NCI-H2227 treated with DMSO at 0.1 percent for 48 hours (cell line): ENCODE data around the gene IL17RB.

Experiments used
- DNase-seq: peaks from one replicate; lab custom pipeline; 2025; lab: John Stamatoyannopoulos, UW

The IL17RB gene

DNA sequence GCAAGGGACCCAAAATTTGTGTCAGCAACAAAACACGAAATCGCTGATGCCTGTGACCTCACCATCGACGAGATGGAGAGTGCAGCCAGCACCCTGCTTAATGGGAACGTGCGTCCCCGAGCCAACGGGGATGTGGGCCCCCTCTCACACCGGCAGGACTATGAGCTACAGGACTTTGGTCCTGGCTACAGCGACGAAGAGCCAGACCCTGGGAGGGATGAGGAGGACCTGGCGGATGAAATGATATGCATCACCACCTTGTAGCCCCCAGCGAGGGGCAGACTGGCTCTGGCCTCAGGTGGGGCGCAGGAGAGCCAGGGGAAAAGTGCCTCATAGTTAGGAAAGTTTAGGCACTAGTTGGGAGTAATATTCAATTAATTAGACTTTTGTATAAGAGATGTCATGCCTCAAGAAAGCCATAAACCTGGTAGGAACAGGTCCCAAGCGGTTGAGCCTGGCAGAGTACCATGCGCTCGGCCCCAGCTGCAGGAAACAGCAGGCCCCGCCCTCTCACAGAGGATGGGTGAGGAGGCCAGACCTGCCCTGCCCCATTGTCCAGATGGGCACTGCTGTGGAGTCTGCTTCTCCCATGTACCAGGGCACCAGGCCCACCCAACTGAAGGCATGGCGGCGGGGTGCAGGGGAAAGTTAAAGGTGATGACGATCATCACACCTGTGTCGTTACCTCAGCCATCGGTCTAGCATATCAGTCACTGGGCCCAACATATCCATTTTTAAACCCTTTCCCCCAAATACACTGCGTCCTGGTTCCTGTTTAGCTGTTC is 35.0 kb upstream of the IL17RB start:
- no peak for DNase-seq

- DNase-seq, result no peak
Observed at GRCh38 chr3:53812434-53812833, 33.9 kb upstream of the IL17RB start.

GRCh38 chr3:53813229-53813628 is 33.1 kb upstream of the IL17RB start:
- DNase-seq, result no peak

DNA sequence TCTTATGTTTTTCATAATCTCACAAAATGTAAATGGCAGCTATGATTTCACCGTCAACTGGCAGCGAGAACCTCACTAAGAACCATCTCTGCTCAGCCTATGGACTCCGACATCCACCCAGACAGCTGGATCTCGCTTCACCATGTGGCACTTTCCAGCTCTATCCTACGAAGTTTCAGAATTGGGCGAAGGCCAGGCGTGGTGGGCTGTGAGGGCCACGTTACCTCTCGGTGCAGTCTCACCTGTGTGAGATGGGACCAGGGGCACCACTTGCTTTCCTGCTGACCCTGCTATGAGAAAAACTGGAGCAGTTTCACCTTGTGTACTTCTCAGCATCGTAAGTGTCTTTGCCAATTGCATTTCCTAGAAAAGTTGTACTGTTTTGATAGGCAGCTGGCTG is 32.5 kb upstream of the IL17RB start:
- no peak for DNase-seq

DNA sequence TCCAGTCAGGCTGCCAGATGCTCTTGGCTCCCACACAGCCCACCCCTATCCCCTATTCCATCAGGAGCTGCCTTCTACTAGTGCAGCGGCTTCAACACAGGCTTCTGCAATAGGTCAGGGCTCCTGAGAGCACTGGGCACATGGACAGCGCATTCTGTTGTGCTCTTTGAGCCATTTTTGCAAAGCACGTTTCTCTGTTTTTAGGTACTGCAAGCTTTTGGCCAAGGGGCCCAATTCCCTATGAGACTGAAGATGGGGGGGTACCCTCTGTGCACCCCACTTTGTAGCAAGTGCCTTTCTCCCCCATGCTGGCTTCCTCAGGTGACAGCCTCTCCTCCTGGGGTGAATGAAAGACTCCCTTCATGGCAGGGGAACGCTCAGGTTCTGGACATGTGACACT is 31.3 kb upstream of the IL17RB start:
- no peak for DNase-seq

DNA sequence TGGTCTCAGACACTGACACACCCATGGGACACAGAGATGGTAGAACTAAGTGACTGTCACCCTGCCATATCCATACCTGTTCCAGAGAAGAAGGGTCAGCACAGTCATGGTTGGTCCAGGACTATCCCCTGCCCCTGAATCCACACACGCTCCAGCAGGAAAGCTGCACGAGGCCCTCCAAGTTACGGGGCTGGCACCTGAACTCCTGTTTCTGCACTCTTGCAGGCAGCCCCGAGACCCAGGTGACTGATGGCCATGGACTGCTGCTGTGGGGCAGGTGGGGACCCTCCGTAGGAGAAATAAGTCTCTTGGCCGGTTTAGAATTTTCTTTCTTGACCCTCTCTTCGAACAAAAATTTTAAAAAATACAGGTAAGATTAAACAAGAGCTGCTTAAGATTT is 30.7 kb upstream of the IL17RB start:
- DNase-seq, result no peak

DNA sequence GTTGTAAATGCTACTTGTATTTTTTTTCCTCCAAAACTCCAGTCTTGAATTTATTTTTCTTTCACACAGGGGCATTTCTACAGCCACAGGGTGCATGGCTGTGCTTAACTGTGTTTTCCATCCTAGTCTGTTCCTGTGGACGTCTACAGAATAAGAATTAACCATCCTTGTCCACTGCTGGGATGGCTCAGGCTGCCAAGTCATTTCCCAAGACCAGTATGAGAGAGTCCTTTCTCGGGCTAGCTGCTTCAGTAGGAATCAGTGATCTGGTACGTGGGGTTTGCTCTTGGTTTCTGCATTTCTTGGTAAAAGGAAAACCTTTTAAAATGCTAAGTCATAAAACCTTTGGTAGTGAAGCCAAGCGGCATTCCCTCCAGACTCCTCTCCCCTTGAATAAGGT is 29.9 kb upstream of the IL17RB start:
- no peak for DNase-seq

DNA sequence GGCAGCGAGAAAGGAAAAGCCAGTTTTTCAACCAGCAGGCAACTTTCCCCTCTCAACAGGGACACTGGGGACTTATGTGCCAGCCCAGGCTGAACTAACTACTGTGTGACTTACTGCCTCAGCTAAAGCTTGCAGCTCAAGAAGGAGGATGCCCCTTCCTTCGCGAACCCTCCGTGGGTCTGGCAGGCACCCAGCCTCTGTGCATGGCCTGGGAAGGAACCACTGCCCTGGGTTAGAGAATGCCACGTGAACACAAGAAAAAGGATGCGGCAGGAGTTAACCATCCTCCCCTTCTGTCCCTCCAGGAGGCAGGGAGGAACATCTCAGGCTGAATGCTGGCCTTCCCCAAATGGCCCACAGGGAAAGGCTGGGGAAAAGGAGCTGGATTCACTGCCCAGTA is 29.2 kb upstream of the IL17RB start:
- DNase-seq, result no peak

GRCh38 chr3:53817809-53818208 is 28.6 kb upstream of the IL17RB start:
- DNase-seq, result no peak

- DNase-seq, result no peak
Observed at GRCh38 chr3:53818221-53819162, 27.9 kb upstream of the IL17RB start.

DNA sequence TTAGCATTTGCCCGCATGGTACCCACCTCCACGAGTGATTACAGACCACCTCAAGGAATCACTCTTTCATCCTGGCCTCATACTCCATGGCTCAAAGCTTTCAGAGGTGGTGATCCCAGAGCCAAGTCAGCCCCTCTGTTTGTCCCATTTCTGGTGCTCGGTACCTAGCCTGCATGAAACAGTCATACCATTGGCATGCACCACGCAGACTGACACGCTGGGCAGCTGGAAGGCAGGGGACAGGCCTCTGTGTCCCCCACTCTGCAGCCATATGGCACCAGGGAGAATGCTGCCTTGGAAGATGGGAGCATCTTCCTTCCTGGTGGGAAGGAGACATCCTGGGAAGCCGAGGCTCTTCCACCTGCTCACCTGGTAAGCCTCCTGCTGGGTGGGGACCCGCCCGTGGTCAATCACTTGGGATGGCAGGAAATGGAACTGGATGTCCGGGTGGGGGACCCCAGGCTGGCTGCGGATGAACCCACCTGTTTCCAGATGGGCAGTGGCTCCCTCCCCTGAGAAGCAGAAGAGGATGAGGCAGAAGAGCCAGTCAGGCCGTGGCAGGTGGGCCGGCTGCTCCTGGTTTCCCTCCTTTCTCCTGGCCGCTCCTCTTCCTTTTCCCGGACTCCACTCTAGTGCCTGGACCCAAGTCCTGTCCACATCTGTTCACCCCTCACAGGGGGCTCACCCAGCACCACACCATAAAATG is 27.1 kb upstream of the IL17RB start:
- DNase-seq, result no peak

- no peak for DNase-seq
Observed at GRCh38 chr3:53820084-53820483, 26.3 kb upstream of the IL17RB start.

DNA sequence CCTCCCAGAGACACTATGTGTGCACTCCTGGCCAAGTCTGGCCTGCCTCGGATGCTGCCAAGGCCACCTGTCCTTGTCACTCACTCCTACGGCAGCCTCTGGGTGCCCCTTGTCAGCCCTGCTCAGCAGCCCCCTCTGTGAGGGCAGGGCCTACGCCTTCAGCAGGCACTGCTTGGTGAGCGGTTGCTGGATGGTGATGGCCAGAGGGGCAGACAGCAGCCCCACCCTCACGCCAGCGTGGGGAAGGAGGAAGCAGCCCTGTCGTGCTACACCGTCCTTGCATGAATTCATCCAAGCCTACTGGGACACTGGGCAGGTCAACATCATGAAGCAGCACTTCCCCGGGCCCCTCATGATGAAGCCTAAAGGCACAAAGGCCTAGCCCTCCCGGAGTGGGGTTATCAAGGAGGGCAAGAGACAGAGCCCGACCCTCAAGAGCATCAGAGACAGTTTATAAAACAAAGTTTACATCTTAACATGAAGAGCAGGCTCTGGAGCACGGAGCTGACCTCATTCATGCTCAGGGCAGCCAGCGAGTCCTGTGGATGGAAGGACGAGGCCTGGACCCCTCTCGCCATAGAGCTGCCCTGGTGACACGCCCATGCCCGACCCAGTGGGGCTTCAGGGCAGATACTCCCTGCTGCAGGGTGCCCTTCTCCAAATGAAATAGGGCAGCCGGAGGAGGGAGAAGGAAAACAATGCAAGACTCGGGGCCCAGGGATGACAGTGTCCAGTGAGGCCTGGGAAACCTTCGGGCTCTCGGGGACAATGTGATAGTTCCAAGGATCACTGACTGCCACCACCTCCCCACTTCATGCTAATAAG is 25.4 kb upstream of the IL17RB start:
- DNase-seq, result no peak

DNA sequence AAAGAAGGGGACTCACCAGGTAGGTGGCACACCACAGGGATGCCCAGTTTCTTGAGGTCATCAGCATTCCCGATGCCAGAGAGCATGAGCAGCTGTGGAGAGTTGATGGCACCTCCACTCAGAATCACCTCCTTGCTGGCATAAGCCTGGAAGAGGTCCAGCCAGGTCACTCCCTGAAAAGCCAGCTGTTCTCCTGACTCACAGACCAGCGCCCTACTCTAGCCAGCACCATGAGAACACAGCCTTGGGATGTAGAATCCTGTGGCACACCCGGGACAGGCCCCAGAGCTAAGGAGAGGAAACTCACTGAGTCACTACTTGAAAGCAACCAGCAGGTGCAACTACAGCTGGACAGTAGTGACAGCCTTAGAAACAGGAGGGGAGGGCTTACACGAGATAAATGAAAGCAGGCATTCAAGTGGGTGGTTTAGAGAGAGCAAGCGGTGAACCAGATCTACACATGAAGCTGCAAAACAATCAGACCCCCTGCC is 24.7 kb upstream of the IL17RB start:
- no peak for DNase-seq

DNA sequence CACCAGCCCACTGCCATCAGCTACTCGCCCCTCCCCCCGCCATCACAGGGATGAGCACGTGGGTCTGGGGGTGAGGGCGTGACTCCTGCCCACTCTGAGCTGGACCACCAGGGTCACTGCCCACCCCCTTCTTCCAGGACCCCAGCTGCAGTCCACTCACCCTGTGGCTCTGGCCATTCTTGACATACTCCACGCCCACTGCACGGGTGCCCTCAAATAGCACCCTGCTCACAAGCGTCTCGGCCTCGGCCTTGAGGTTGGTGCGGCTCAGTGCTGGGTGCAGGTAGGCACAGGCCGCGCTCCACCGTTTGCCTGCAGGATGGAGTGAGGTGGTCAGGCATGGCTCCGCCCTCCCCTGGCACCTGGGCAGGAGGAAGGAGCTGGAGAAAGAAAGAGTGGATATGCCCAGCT is 24.0 kb upstream of the IL17RB start:
- no peak for DNase-seq

- DNase-seq, result no peak
Observed at GRCh38 chr3:53823026-53823955, 23.1 kb upstream of the IL17RB start.

DNA sequence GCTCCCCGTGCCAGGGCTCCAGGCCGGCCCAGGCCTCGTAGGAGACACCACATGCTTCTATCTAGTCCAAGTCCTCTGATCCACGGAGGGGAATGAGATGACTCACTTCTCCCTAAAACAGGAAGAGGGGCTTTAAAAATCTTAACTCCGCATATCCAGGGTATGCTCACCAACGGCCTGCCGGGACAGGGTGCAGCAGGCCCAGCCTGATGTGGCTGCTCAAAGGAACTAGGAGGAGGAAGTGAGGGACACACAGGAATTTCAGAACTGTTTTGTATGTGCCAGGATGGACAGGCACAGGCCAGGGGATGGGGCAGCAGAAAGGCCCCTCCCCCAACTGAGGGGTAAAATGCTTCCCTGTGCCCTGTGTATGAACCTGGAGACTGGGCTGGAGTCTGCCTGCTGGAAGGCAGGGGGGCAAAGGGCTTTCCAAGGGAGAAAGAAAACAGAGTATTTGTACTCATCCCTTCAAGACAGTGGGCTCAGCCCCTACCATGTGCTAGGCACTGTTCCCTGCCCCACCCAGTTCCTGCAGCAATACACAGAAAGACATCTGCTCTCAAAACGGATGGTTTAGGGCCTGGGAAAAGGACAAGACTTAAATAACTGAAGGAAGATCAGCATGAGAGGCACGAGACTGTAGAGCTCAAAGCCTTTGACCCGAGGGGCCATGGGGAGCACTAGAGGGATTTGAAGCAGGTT is 22.3 kb upstream of the IL17RB start:
- no peak for DNase-seq

DNA sequence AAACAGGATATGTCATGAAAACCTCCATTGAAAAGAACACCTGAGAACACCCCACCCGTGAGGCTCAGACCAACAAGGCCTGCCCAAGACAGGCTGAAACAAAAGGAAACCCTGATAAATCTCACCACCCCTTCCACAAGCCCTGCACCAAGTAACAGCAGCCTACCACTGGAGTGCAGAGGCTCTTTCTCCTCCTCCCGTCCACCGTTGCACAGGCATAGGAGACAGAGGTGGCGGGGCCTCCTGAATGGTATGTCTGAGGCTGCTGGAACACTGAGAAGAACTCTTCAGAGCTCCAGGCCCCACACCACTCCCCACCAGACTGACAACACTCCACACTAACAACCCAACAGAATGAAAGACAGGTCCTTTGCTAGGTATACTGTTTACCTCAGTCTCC is 21.6 kb upstream of the IL17RB start:
- DNase-seq, result no peak

- no peak for DNase-seq
Observed at GRCh38 chr3:53826048-53826447, 20.3 kb upstream of the IL17RB start.

GRCh38 chr3:53828581-53828980 is 17.8 kb upstream of the IL17RB start:
- DNase-seq, result no peak
